HCT116 (cell line): Measurements from ENCODE around the gene ZDHHC14. TPM values are rescaled to one million over a fixed set of nuclear protein-coding genes. Genes with fewer than 3 reads are reported as not detected.

Experiments used
- ATAC-seq: fragments of 200-7000 bp; cut with Tn5 transposase; 2 replicates; pipeline ENCODE4 v1.9.1; 2020; ENCODE audit warnings: mild to moderate bottlenecking, moderate library complexity
- BruUV-seq: library from RNA; stranded (reverse); fragments of 400-500 nt; replicated peaks from 2 replicates; lab custom pipeline; 2021; lab: Mats Ljungman, UMichigan
- CTCF ChIA-PET: fragments of 300-600 bp; sonication (Branson Sonifier 250); formaldehyde crosslinking; loops from one replicate; lab custom pipeline; 2021; ENCODE audit warnings: antibody characterized with exemption; lab: Charles Lee
- POLR2A ChIA-PET: fragments of 300-600, 350-600 bp; sonication (Branson Sonifier 250); formaldehyde crosslinking; loops from one replicate; lab custom pipeline; 2021; ENCODE audit warnings: antibody characterized with exemption; lab: Charles Lee
- RAD21 ChIA-PET, 2 experiments: fragments of 300-600 bp; sonication (Branson Sonifier 250); formaldehyde crosslinking; loops; one replicate each; lab custom pipeline; 2023; ENCODE audit warnings: low total read pairs in 2 of 2; ENCODE audit not compliant: uncharacterized antibody in 2 of 2, unreplicated experiment in 2 of 2, low non-redundant PET in 1 of 2; lab: Charles Lee
- DNase-seq: peaks from one replicate; pipeline ENCODE4 v3.0.0-alpha.2; 2010; ENCODE audit warnings: low read depth, low spot score
- H2AFZ ChIP-seq: fragments of 200-600 bp; shearing (Covaris generic), sonication (generic); 2 replicates; pipeline ENCODE4 v1.6.1; 2017; ENCODE audit warnings: low read depth, mixed run types, mixed read lengths, antibody characterized with exemption, low read length; ENCODE audit not compliant: poor library complexity, severe bottlenecking
- H3K27ac ChIP-seq: 2 replicates; pipeline ENCODE4 v1.5.1; 2012; ENCODE audit warnings: low read depth, low read length
- H3K27me3 ChIP-seq: fragments of 200-600 bp; sonication (generic); 2 replicates; pipeline ENCODE4 v1.6.1; 2016; ENCODE audit warnings: mixed run types, low read length, mixed read lengths; ENCODE audit not compliant: insufficient read depth
- H3K36me3 ChIP-seq, 2 experiments: fragments of 200-500 bp in 1 of 2; fragments of 200-600 bp in 1 of 2; sonication (Bioruptor generic) in 1 of 2; sonication (generic) in 1 of 2; 2 replicates each; pipeline versions ENCODE4 v1.5.1 to v1.6.1; 2014 to 2016; ENCODE audit warnings: low read length in 2 of 2, inconsistent platforms in 1 of 2, mixed read lengths in 1 of 2, mixed run types in 1 of 2; ENCODE audit not compliant: insufficient read depth in 2 of 2, control insufficient read depth in 1 of 2
- H3K4me1 ChIP-seq, 2 experiments: fragments of 200-600 bp in 1 of 2; sonication (generic) in 1 of 2; 2 replicates each; pipeline versions ENCODE4 v1.5.1 to v1.6.1; 2012 to 2017; ENCODE audit warnings: low read length in 2 of 2, inconsistent platforms in 1 of 2, mild to moderate bottlenecking in 1 of 2, mixed read lengths in 1 of 2, mixed run types in 1 of 2, moderate library complexity in 1 of 2; ENCODE audit not compliant: insufficient read depth in 2 of 2, control insufficient read depth in 1 of 2
- H3K4me2 ChIP-seq: fragments of 200-600 bp; sonication (generic); 2 replicates; pipeline ENCODE4 v1.6.1; 2017; ENCODE audit warnings: mixed run types, low read length, mixed read lengths
- H3K4me3 ChIP-seq, 2 experiments: fragments of 200-600 bp in 1 of 2; sonication (generic) in 1 of 2; replicated peaks in 1 of 2; 2 replicates each; pipeline ENCODE4 v1.5.1; 2011 to 2016; ENCODE audit warnings: low read length in 2 of 2, control low read depth in 1 of 2, low read depth in 1 of 2, mild to moderate bottlenecking in 1 of 2, mixed read lengths in 1 of 2, mixed run types in 1 of 2
- H3K79me2 ChIP-seq: fragments of 200-600 bp; sonication (generic); 2 replicates; pipeline ENCODE4 v1.6.1; 2017; ENCODE audit warnings: mild to moderate bottlenecking, mixed run types, low read length, moderate library complexity, mixed read lengths; ENCODE audit not compliant: insufficient read depth
- H3K9ac ChIP-seq: fragments of 200-600 bp; sonication (generic); 2 replicates; pipeline ENCODE4 v1.6.1; 2016; ENCODE audit warnings: low read length, mixed read lengths
- H3K9me2 ChIP-seq: fragments of 200-600 bp; sonication (generic), shearing (Covaris generic); 2 replicates; pipeline ENCODE4 v1.6.1; 2017; ENCODE audit warnings: mixed run types, mild to moderate bottlenecking, moderate library complexity; ENCODE audit not compliant: insufficient read depth
- H3K9me3 ChIP-seq, 2 experiments: fragments of 200-500 bp in 1 of 2; fragments of 200-600 bp in 1 of 2; sonication (Bioruptor generic) in 1 of 2; sonication (generic) in 1 of 2; 2 replicates each; pipeline ENCODE4 v1.6.1; 2014 to 2017; ENCODE audit warnings: low read length in 2 of 2, mixed read lengths in 2 of 2, inconsistent platforms in 1 of 2, low read depth in 1 of 2, mild to moderate bottlenecking in 1 of 2, mixed run types in 1 of 2, moderate library complexity in 1 of 2; ENCODE audit not compliant: control insufficient read depth in 1 of 2, insufficient read depth in 1 of 2
- H4K20me1 ChIP-seq: fragments of 200-600 bp; sonication (generic), shearing (Covaris generic); 2 replicates; pipeline ENCODE4 v1.6.1; 2017; ENCODE audit warnings: mixed run types, mild to moderate bottlenecking, moderate library complexity; ENCODE audit not compliant: insufficient read depth
- CBX3 ChIP-seq: IDR thresholded peaks from 2 replicates; pipeline ENCODE4 v1.6.1; 2012; ENCODE audit warnings: low read depth
- CEBPB ChIP-seq: IDR thresholded peaks from 2 replicates; pipeline ENCODE4 v1.6.1; 2012; ENCODE audit warnings: low read depth
- EGR1 ChIP-seq: IDR thresholded peaks from 2 replicates; pipeline ENCODE4 v1.6.1; 2012; ENCODE audit warnings: low read depth
- ELF1 ChIP-seq: IDR thresholded peaks from 2 replicates; pipeline ENCODE4 v1.6.1; 2012; ENCODE audit warnings: low read depth, borderline replicate concordance
- RAD21 ChIP-seq: IDR thresholded peaks from 2 replicates; pipeline ENCODE4 v1.6.1; 2012; ENCODE audit warnings: low read depth, mild to moderate bottlenecking
- ZNF274 ChIP-seq: fragments of 200-500 bp; sonication (Bioruptor generic); IDR thresholded peaks from 2 replicates; pipeline ENCODE4 v1.6.1; 2014; ENCODE audit warnings: mild to moderate bottlenecking, low read depth, low read length, inconsistent platforms
- intact Hi-C: fragments of 100-400 bp; cut with micrococcal nuclease; formaldehyde crosslinking; loops from 2 replicates; pipeline ENCODE4 v1.10.0; 2022
- total RNA-seq: library from RNA; stranded (reverse); gene quantifications from one replicate; pipeline ENCODE4 v1.2.1, GENCODE V29; 2021; ENCODE audit not compliant: unreplicated experiment

ZDHHC14 gene
- total RNA-seq, 1 experiment from 2014 or later, result 5.3 TPM

GRCh38 chr6:157594292-157594691 lies 213.3 kb downstream of the ZDHHC14 start:
- H2AFZ ChIP-seq, result no peak overlapping the region
- ChIA-PET CTCF (no interaction called here), POLR2A (no interaction called here), RAD21 (no interaction called here)
- no peaks in the 10 kb centered on the region for H3K79me2 ChIP-seq
- intact Hi-C loops, result no loop called here
- H3K27me3 ChIP-seq, result no peaks in the 10 kb centered on the region
- H3K9me3 ChIP-seq, result no peaks in the 10 kb centered on the region; a peak in 2 of 4 replicates
- H3K36me3 ChIP-seq, result no peaks in the 10 kb centered on the region
- H4K20me1 ChIP-seq, result no peaks in the 10 kb centered on the region
- H3K9ac ChIP-seq, result no peak overlapping the region
- H3K4me2 ChIP-seq, result no peak overlapping the region
- BruUV-seq, result no TSS peak
- DNase-seq (no peak), ATAC-seq (no peak)
- H3K9me2 ChIP-seq, result no peaks in the 10 kb centered on the region
- TF ChIP-seq EGR1 (no peak), CEBPB (no peak), ZNF274 (no peak), RAD21 (0 out of 2 replicates have a peak, but pooled peaks have one; percentile 5)
- H3K27ac ChIP-seq, result no peak overlapping the region
- no peaks in the 10 kb centered on the region for H3K4me1 ChIP-seq
- no peak overlapping the region for H3K4me3 ChIP-seq

GRCh38 chr6:157595768-157596167 lies 214.8 kb downstream of the ZDHHC14 start:
- Histone ChIP-seq H3K4me3 (no peak overlapping the region), H2AFZ (no peak overlapping the region), H3K79me2 (no peaks in the 10 kb centered on the region), H3K4me2 (no peak overlapping the region), H3K36me3 (no peaks in the 10 kb centered on the region), H3K9ac (no peak overlapping the region), H4K20me1 (no peaks in the 10 kb centered on the region), H3K27me3 (no peaks in the 10 kb centered on the region), H3K9me3 (no peaks in the 10 kb centered on the region), H3K4me1 (no peaks in the 10 kb centered on the region), H3K27ac (no peak overlapping the region), H3K9me2 (no peaks in the 10 kb centered on the region)
- ChIA-PET RAD21 (no interaction called here), CTCF (interaction anchor here (4.0 kb wide), 1 partner anchor 281 kb away, joined by 15 read pairs; no protein-coding TSS in a partner anchor), POLR2A (interaction anchor here (2.5 kb wide), 1 partner anchor 17 kb away, joined by 6 read pairs; no protein-coding TSS in a partner anchor)
- no peak for ATAC-seq
- no peak for DNase-seq
- BruUV-seq, result no TSS peak
- TF ChIP-seq ELF1 (no peak), CBX3 (no peak)
- intact Hi-C loops, result no loop called here
